ENCODE data around the gene CCDC93.
"Not testable (repeated sequence)": the region's sequence is repeated elsewhere in the genome, so short reads cannot be mapped to it uniquely, and the experiment has no call there.

CCDC93 gene

GRCh38 chr2:118016911-118017310, 3.0 kb upstream of the CCDC93 start:
- no peak for DNase-seq (ENCODE audit: extremely low spot score)
- ChIA-PET CTCF (no interaction called here), POLR2A (no interaction called here)
- TF ChIP-seq LEF1 (IDR thresholded peaks at IDR 0.05; ENCODE audit: borderline replicate concordance) (no peak), FOXA1 (IDR thresholded peaks at IDR 0.05) (no peak), ELF4 (IDR thresholded peaks at IDR 0.05) (no peak), ZNF384 (IDR thresholded peaks at IDR 0.05) (no peak), L3MBTL2 (conservative IDR thresholded peaks at IDR 0.05) (no peak), ARNT (IDR thresholded peaks at IDR 0.05) (no peak), PKNOX1 (IDR thresholded peaks at IDR 0.05) (no peak), SP1 (IDR thresholded peaks at IDR 0.05) (no peak), BHLHE40 (IDR thresholded peaks at IDR 0.05; ENCODE audit: borderline replicate concordance) (no peak), NFRKB (IDR thresholded peaks at IDR 0.05) (no peak), FOXM1 (IDR thresholded peaks at IDR 0.05; ENCODE audit: borderline replicate concordance) (no peak), FOXK2 (IDR thresholded peaks at IDR 0.05) (no peak), CTBP1 (IDR thresholded peaks at IDR 0.05; ENCODE audit: borderline replicate concordance) (no peak), SUZ12 (IDR thresholded peaks at IDR 0.05) (no peak), TARDBP (IDR thresholded peaks at IDR 0.05) (no peak), HDGF (IDR thresholded peaks at IDR 0.05; ENCODE audit: borderline replicate concordance) (no peak)

GRCh38 chr2:118015761-118016160, 1.9 kb upstream of the CCDC93 start:
- DNase-seq (ENCODE audit: extremely low spot score); POLR2A ChIA-PET: not testable (repeated sequence)
- CTCF ChIA-PET = interaction anchor here (1.2 kb wide), 1 partner anchor 866 kb away, joined by 3 read pairs; no protein-coding TSS in a partner anchor

DNA sequence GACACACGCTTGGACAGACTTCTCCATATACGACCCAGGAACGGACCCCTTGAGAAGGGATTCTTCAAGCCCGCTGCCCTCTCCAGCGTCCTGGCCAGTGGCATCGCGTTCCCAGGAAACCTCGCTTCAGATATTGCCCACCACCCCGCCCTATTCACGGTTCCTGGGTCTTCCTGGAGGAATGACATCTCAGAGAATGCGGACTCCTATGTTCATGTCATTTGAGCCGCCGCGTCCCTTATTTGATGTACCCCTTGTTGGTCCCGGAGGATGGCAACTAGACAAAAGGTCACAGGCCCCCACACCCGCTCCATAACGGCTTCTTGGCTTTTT, 588 bp upstream of the CCDC93 start:
- TF ChIP-seq L3MBTL2 (conservative IDR thresholded peaks at IDR 0.05) = peak; percentile 8; the same call in 1 of the 2 replicates
- TF ChIP-seq FOXA1 (IDR thresholded peaks at IDR 0.05) = no peak
- no peak for TF ChIP-seq SP1 (IDR thresholded peaks at IDR 0.05)
- TF ChIP-seq TARDBP (IDR thresholded peaks at IDR 0.05) = no peak
- POLR2A ChIA-PET = interaction anchor here (0.6 to 1.0 kb wide), 4 partner anchors 8 to 172 kb away, joined by 3 read pairs; no protein-coding TSS in a partner anchor
- no peak for DNase-seq (ENCODE audit: extremely low spot score)
- CTCF ChIA-PET = interaction anchor here (0.9 to 1.6 kb wide), 3 partner anchors 11 to 867 kb away, joined by 3 to 12 read pairs (median 3); no protein-coding TSS in a partner anchor

DNA sequence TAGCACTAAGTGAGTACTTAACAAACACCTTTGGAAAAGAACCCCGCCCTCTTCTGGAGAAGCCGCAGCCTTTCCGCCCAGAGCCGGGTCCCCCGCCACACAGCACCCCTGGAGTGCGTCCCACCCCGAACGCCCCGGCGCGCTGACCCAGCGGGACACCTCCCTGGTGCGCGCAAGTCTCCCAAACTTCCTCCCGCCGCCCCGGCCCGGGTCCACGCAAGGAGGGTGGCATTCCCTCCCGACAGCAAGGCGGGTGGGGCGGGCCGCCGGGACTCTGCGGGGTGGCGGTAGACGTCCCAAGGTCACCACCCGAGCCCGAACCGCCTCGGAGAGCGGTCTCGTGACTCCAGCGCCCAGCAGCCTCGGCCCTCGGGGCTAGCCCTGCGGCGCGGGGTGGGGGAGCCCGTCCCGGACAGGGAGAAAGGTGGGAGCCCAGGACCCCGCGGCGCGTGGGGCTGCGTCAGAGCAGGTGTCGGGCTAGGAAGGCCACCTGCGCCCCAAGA, 598 bp downstream of the CCDC93 start:
- no peak for TF ChIP-seq CTBP1 (IDR thresholded peaks at IDR 0.05; ENCODE audit: borderline replicate concordance)
- no peak for TF ChIP-seq FOXA1 (IDR thresholded peaks at IDR 0.05)
- TF ChIP-seq LEF1 (IDR thresholded peaks at IDR 0.05; ENCODE audit: borderline replicate concordance) = no peak
- no peak for TF ChIP-seq SP1 (IDR thresholded peaks at IDR 0.05)
- no peak for TF ChIP-seq TARDBP (IDR thresholded peaks at IDR 0.05)
- no peak for TF ChIP-seq BHLHE40 (IDR thresholded peaks at IDR 0.05; ENCODE audit: borderline replicate concordance)
- TF ChIP-seq FOXM1 (IDR thresholded peaks at IDR 0.05; ENCODE audit: borderline replicate concordance) = no peak
- no peak for TF ChIP-seq HDGF (IDR thresholded peaks at IDR 0.05; ENCODE audit: borderline replicate concordance)
- no peak for TF ChIP-seq NFRKB (IDR thresholded peaks at IDR 0.05)
- no peak for TF ChIP-seq ZNF384 (IDR thresholded peaks at IDR 0.05)
- TF ChIP-seq FOXK2 (IDR thresholded peaks at IDR 0.05) = no peak
- no peak for TF ChIP-seq ARNT (IDR thresholded peaks at IDR 0.05)
- no peak for TF ChIP-seq SUZ12 (IDR thresholded peaks at IDR 0.05)
- TF ChIP-seq L3MBTL2 (conservative IDR thresholded peaks at IDR 0.05) = no peak
- POLR2A ChIA-PET = interaction anchor here (1.0 kb wide), 3 partner anchors 19 to 173 kb away, joined by 3 read pairs; no protein-coding TSS in a partner anchor
- peak; percentile 62 for DNase-seq (ENCODE audit: extremely low spot score)
- CTCF ChIA-PET = no interaction called here

GRCh38 chr2:118012778-118013177, 1.1 kb downstream of the CCDC93 start:
- ChIA-PET CTCF (interaction anchor here (2.0 kb wide), 1 partner anchor 10 kb away, joined by 16 read pairs; no protein-coding TSS in a partner anchor), POLR2A (no interaction called here)
- TF ChIP-seq TARDBP (IDR thresholded peaks at IDR 0.05) = no peak
- no peak for TF ChIP-seq ELF4 (IDR thresholded peaks at IDR 0.05)
- no peak for TF ChIP-seq FOXK2 (IDR thresholded peaks at IDR 0.05)
- no peak for TF ChIP-seq SP1 (IDR thresholded peaks at IDR 0.05)
- no peak for TF ChIP-seq PKNOX1 (IDR thresholded peaks at IDR 0.05)
- DNase-seq (ENCODE audit: extremely low spot score) = no peak

DNA sequence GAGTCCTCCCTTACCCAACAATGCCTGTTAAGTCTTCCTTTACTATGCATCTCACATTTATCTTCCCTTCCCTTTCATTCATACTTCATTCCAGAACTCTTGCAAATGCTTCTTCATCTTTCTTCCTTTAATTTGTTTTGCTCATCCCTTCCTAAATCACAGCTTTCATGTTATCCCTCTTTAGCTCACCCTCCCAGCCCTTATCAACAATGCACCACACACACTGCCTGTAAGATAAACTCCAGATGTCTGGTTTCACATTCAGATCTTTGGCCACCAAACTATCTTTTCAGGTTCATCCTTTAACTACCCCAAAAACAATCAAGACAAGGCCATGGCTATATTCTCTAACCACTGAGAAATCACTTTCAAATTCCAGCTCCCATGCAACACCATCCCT, 3.4 kb downstream of the CCDC93 start:
- ChIA-PET CTCF (no interaction called here), POLR2A (no interaction called here)
- TF ChIP-seq L3MBTL2 (conservative IDR thresholded peaks at IDR 0.05) (no peak), TARDBP (IDR thresholded peaks at IDR 0.05) (no peak), ARNT (IDR thresholded peaks at IDR 0.05) (no peak), BHLHE40 (IDR thresholded peaks at IDR 0.05; ENCODE audit: borderline replicate concordance) (no peak), FOXA1 (IDR thresholded peaks at IDR 0.05) (no peak), HDGF (IDR thresholded peaks at IDR 0.05; ENCODE audit: borderline replicate concordance) (no peak), PKNOX1 (IDR thresholded peaks at IDR 0.05) (no peak), SP1 (IDR thresholded peaks at IDR 0.05) (no peak)

GRCh38 chr2:118006861-118007260, 7.0 kb downstream of the CCDC93 start:
- no peak for DNase-seq (ENCODE audit: extremely low spot score)
- no peak for TF ChIP-seq ARNT (IDR thresholded peaks at IDR 0.05)
- TF ChIP-seq L3MBTL2 (conservative IDR thresholded peaks at IDR 0.05) = no peak
- TF ChIP-seq CTBP1 (IDR thresholded peaks at IDR 0.05; ENCODE audit: borderline replicate concordance) = no peak
- TF ChIP-seq SP1 (IDR thresholded peaks at IDR 0.05) = no peak
- TF ChIP-seq FOXK2 (IDR thresholded peaks at IDR 0.05) = no peak
- no peak for TF ChIP-seq NFRKB (IDR thresholded peaks at IDR 0.05)
- TF ChIP-seq PKNOX1 (IDR thresholded peaks at IDR 0.05) = no peak
- TF ChIP-seq LEF1 (IDR thresholded peaks at IDR 0.05; ENCODE audit: borderline replicate concordance) = no peak
- no peak for TF ChIP-seq ZNF384 (IDR thresholded peaks at IDR 0.05)
- TF ChIP-seq TARDBP (IDR thresholded peaks at IDR 0.05) = no peak
- TF ChIP-seq BHLHE40 (IDR thresholded peaks at IDR 0.05; ENCODE audit: borderline replicate concordance) = no peak
- TF ChIP-seq FOXA1 (IDR thresholded peaks at IDR 0.05) = no peak
- TF ChIP-seq HDGF (IDR thresholded peaks at IDR 0.05; ENCODE audit: borderline replicate concordance) = no peak
- TF ChIP-seq SUZ12 (IDR thresholded peaks at IDR 0.05) = no peak
- no peak for TF ChIP-seq FOXM1 (IDR thresholded peaks at IDR 0.05; ENCODE audit: borderline replicate concordance)
- ChIA-PET CTCF (no interaction called here), POLR2A (no interaction called here)

More for the DNA sequence above, 3.4 kb downstream of the CCDC93 start:
- no peak for DNase-seq (ENCODE audit: extremely low spot score)

All from HEK293T (cell line).